IMR-90 (cell line): ENCODE data around the gene CCDC97.

Experiments used
- CTCF ChIP-seq: conservative IDR thresholded peaks from 2 replicates; pipeline ENCODE4 v1.5.1; 2012; ENCODE audit warnings: mild to moderate bottlenecking, low read depth, low read length, improper control_type of control experiment
- POLR2A ChIP-seq: IDR thresholded peaks from 2 replicates; pipeline ENCODE4 v1.6.1; 2012; ENCODE audit warnings: mild to moderate bottlenecking, low read depth, low read length
- RAD21 ChIP-seq: IDR thresholded peaks from 2 replicates; pipeline ENCODE4 v1.6.1; 2012; ENCODE audit warnings: low read length, improper control_type of control experiment
- RCOR1 ChIP-seq: IDR thresholded peaks from 2 replicates; pipeline ENCODE4 v1.6.1; 2012; ENCODE audit warnings: mild to moderate bottlenecking, low read length, improper control_type of control experiment; ENCODE audit not compliant: insufficient replicate concordance
- SMC3 ChIP-seq: fragments of 150-350 bp; IDR thresholded peaks from 2 replicates; pipeline ENCODE4 v1.6.1; 2016; ENCODE audit warnings: low read depth, mild to moderate bottlenecking, antibody characterized with exemption, low read length, moderate library complexity
- USF2 ChIP-seq: fragments of 150-350 bp; IDR thresholded peaks from 2 replicates; pipeline ENCODE4 v1.6.1; 2017; ENCODE audit warnings: mild to moderate bottlenecking, antibody characterized with exemption, low read length, low read depth

GRCh38 chr19:41308450-41309179 is 1.4 kb upstream of the CCDC97 start:
- peak; percentile 97 for TF ChIP-seq CTCF
- peak; percentile 56 for TF ChIP-seq SMC3
- TF ChIP-seq USF2 = no peak
- TF ChIP-seq POLR2A = no peak; the same call in 1 of the 2 replicates
- peak; percentile 90 for TF ChIP-seq RAD21
- no peak for TF ChIP-seq RCOR1
